Skeletal muscle tissue (tissue), 5 donors: ENCODE results near the gene PRAC2. TPM values are rescaled to one million over a fixed set of nuclear protein-coding genes. Genes with fewer than 3 reads are reported as not detected.

Experiments
- H3K27ac ChIP-seq: one replicate; pipeline ENCODE4 v1.7.0; 2013; ENCODE audit warnings: mild to moderate bottlenecking, low read depth, low read length, inconsistent platforms
- H3K27me3 ChIP-seq, 3 donors: one replicate each; pipeline ENCODE4 v1.7.0; 2013; ENCODE audit warnings: low read length in 3 of 3; ENCODE audit not compliant: control insufficient read depth in 3 of 3, insufficient read depth in 3 of 3
- H3K36me3 ChIP-seq, 3 donors: one replicate each; pipeline ENCODE4 v1.7.0; 2013; ENCODE audit warnings: low read length in 3 of 3; ENCODE audit not compliant: control insufficient read depth in 3 of 3, insufficient read depth in 3 of 3
- H3K4me1 ChIP-seq, 3 donors: one replicate each; pipeline ENCODE4 v1.7.0; 2013; ENCODE audit warnings: low read length in 3 of 3, mild to moderate bottlenecking in 3 of 3; ENCODE audit not compliant: control insufficient read depth in 3 of 3, insufficient read depth in 3 of 3
- H3K4me3 ChIP-seq, 3 donors: one replicate each; pipeline ENCODE4 v1.7.0; 2013; ENCODE audit warnings: low read length in 3 of 3
- H3K9ac ChIP-seq, 3 donors: one replicate each; pipeline ENCODE4 v1.7.0; 2013; ENCODE audit warnings: low read length in 3 of 3, mild to moderate bottlenecking in 3 of 3, moderate library complexity in 2 of 3, low read depth in 1 of 3
- H3K9me3 ChIP-seq, 3 donors: one replicate each; pipeline ENCODE4 v1.7.0; 2013; ENCODE audit warnings: low read length in 3 of 3; ENCODE audit not compliant: control insufficient read depth in 3 of 3
- small RNA-seq: library from RNA; depleted of rRNA; stranded (forward); fragments of <200 nt; gene quantifications from one replicate; pipeline ENCODE3, GENCODE V24; 2014
- total RNA-seq: library from RNA; depleted of rRNA; stranded (reverse); fragments of >200 nt; gene quantifications from one replicate; pipeline ENCODE4 v1.2.3, GENCODE V29; 2014
- donor health status: Osteomylitis.

The PRAC2 gene
- total RNA-seq, 1 donor from 2014 or later = not detected

DNA sequence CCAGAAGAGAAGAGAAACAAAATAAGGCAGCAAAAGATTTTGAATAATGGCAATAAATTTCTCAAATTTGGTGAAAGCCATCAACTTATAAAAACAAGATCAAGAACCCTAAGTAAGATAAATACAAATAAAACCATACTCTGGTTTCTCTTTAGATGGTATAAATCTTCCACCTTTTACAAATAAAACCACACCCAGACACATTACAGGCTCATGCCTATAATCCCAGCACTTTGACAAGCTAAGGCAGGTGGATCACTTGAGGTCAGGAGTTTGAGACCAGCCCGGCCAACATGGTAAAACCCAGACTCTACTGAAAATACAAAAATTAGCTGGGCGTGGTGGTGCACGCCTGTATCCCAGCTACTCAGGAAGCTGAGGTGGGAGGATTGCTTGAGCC is 50.3 kb downstream of the PRAC2 start:
- Histone ChIP-seq H3K36me3 (no peaks in the 10 kb centered on the region), H3K9ac (no peak overlapping the region), H3K27ac (no peak overlapping the region), H3K4me3 (no peak overlapping the region), H3K9me3 (no peaks in the 10 kb centered on the region), H3K27me3 (peaks cover 8 to 22% (median 15%) of the 10 kb centered on the region in 3 donors), H3K4me1 (no peaks in the 10 kb centered on the region)

Small RNA genes within 50 kb of the gene (small RNA-seq; reads per million reads assigned to genes)
- gene AC091179.2 (not detected), gene COX6B1P2 (not detected), gene MIR3185 (not detected), gene RF02132 (not detected), gene RF02133 (not detected), gene RN7SL125P (not detected)

Other genes with a start within 250 kb of the PRAC2 start
- not detected for gene HOXB1, start 192.2 kb upstream of the PRAC2 start, total RNA-seq
- gene HOXB2, start 178.1 kb upstream of the PRAC2 start, total RNA-seq = 3.1 TPM
- 1.0 TPM for gene HOXB4, start 144.8 kb upstream of the PRAC2 start, total RNA-seq
- 4.2 TPM for gene HOXB3, start 132.9 kb upstream of the PRAC2 start, total RNA-seq
- gene HOXB5, start 129.4 kb upstream of the PRAC2 start, total RNA-seq = not detected
- gene HOXB6, start 118.2 kb upstream of the PRAC2 start, total RNA-seq = not detected
- 1.0 TPM for gene HOXB7, start 112.2 kb upstream of the PRAC2 start, total RNA-seq
- gene HOXB8, start 107.9 kb upstream of the PRAC2 start, total RNA-seq = not detected
- gene HOXB9, start 96.8 kb upstream of the PRAC2 start, total RNA-seq = not detected
- not detected for gene PRAC1, start 667 bp upstream of the PRAC2 start, total RNA-seq
- not detected for gene HOXB13, start 5.6 kb downstream of the PRAC2 start, total RNA-seq
- not detected for gene TTLL6, start 94.0 kb downstream of the PRAC2 start, total RNA-seq
- 29.2 TPM for gene CALCOCO2, start 107.8 kb downstream of the PRAC2 start, total RNA-seq
- 42.8 TPM for gene ATP5MC1, start 169.6 kb downstream of the PRAC2 start, total RNA-seq
- gene UBE2Z, start 185.2 kb downstream of the PRAC2 start, total RNA-seq = 29.2 TPM
- 47.5 TPM for gene SNF8, start 221.7 kb downstream of the PRAC2 start, total RNA-seq
- not detected for gene GIP, start 245.4 kb downstream of the PRAC2 start, total RNA-seq